RCC 7860 (cell line): ENCODE measurements around the gene GRM8.

ENCODE experiments used
- DNase-seq: peaks from one replicate; pipeline ENCODE4 v3.0.0-alpha.2; 2015; ENCODE audit warnings: low spot score
- FAIRE-seq: peaks from 2 replicates; lab custom pipeline; 2012; peaks lifted over from hg19 to GRCh38; lab: Jason Lieb, UNC

The GRM8 gene

GRCh38 chr7:127252778-127253280 lies at the start of gene GRM8:
TSS of gene GRM8 (minus strand) at chr7:127252941.
- FAIRE-seq (no peak), DNase-seq (peak; percentile 40)

- FAIRE-seq (no peak), DNase-seq (no peak)
Measured at GRCh38 chr7:127290801-127291361, 38.1 kb upstream of the GRM8 start.

- FAIRE-seq (no peak), DNase-seq (no peak)
Measured at GRCh38 chr7:127290116-127290655, 37.4 kb upstream of the GRM8 start.

GRCh38 chr7:127287133-127287532 lies 34.4 kb upstream of the GRM8 start:
- FAIRE-seq: no peak
- DNase-seq: no peak

- DNase-seq (no peak), FAIRE-seq (no peak)
Measured at GRCh38 chr7:127270093-127270492, 17.4 kb upstream of the GRM8 start.

- no peak for FAIRE-seq
Measured at GRCh38 chr7:127266047-127266446, 13.3 kb upstream of the GRM8 start.

GRCh38 chr7:127264219-127264618 lies 11.5 kb upstream of the GRM8 start:
- FAIRE-seq (no peak), DNase-seq (no peak)

More at GRCh38 chr7:127266047-127266446, 13.3 kb upstream of the GRM8 start:
- DNase-seq: no peak

- no peak for FAIRE-seq
- no peak for DNase-seq
Measured at GRCh38 chr7:127258111-127258510, 5.4 kb upstream of the GRM8 start.

GRCh38 chr7:127257086-127257485 lies 4.3 kb upstream of the GRM8 start:
- no peak for DNase-seq
- FAIRE-seq: no peak

GRCh38 chr7:127256041-127256725 lies 3.4 kb upstream of the GRM8 start:
- DNase-seq (no peak), FAIRE-seq (no peak)

- no peak for DNase-seq
- FAIRE-seq: no peak
Measured at GRCh38 chr7:127254163-127254684, 1.5 kb upstream of the GRM8 start.

- no peak for DNase-seq
- no peak for FAIRE-seq
Measured at GRCh38 chr7:127253281-127254162, 781 bp upstream of the GRM8 start.

GRCh38 chr7:127252377-127252713 lies 396 bp downstream of the GRM8 start:
- FAIRE-seq: no peak
- no peak for DNase-seq

GRCh38 chr7:127251465-127252376 lies 1.0 kb downstream of the GRM8 start:
- no peak for DNase-seq
- no peak for FAIRE-seq

GRCh38 chr7:127251036-127251464 lies 1.7 kb downstream of the GRM8 start:
- FAIRE-seq: no peak

GRCh38 chr7:127250312-127251035 lies 2.3 kb downstream of the GRM8 start:
- DNase-seq (no peak), FAIRE-seq (no peak)

More at GRCh38 chr7:127251036-127251464, 1.7 kb downstream of the GRM8 start:
- no peak for DNase-seq

- FAIRE-seq: no peak
- DNase-seq: no peak
Measured at GRCh38 chr7:127245607-127246006, 7.1 kb downstream of the GRM8 start.

GRCh38 chr7:127245002-127245401 lies 7.7 kb downstream of the GRM8 start:
- FAIRE-seq: no peak
- no peak for DNase-seq

GRCh38 chr7:127239814-127240213 lies 12.9 kb downstream of the GRM8 start:
- no peak for FAIRE-seq
- no peak for DNase-seq
